ENCODE measurements around the gene KRTAP10-11.
"Not testable (repeated sequence)": the region's sequence is repeated elsewhere in the genome, so short reads cannot be mapped to it uniquely, and the experiment has no call there.

KRTAP10-11 gene

GRCh38 chr21:44684077-44684476, 37.9 kb downstream of the KRTAP10-11 start:
- no peak overlapping the region for H3K4me2 ChIP-seq (ENCODE audit: low read length)
- TF ChIP-seq EZH2 (IDR thresholded peaks at IDR 0.05; ENCODE audit: borderline replicate concordance, low read length) (no peak), CTCF (IDR thresholded peaks at IDR 0.05; ENCODE audit: low read length) (no peak)
- H3K27me3 ChIP-seq (ENCODE audit: insufficient read depth, low read length), result peaks cover 3% of the 10 kb centered on the region; the same call in 1 of the 2 replicates
- H3K4me1 ChIP-seq (ENCODE audit: insufficient read depth, low read length, severe bottlenecking), result no peaks in the 10 kb centered on the region
- no peak overlapping the region for H3K9ac ChIP-seq (ENCODE audit: low read length)
- H3K9me3 ChIP-seq (ENCODE audit: low read length), result no peaks in the 10 kb centered on the region
- H3F3A ChIP-seq (ENCODE audit: insufficient read depth, low read length), result no peaks in the 10 kb centered on the region
- no peak overlapping the region for H2AFZ ChIP-seq (ENCODE audit: low read length)
- H3K79me2 ChIP-seq (ENCODE audit: insufficient read depth, low read length), result no peaks in the 10 kb centered on the region
- no peak overlapping the region for H3K4me3 ChIP-seq (ENCODE audit: low read depth, low read length, poor library complexity, severe bottlenecking)
- no peak overlapping the region for H3K27ac ChIP-seq (ENCODE audit: low read depth, low read length, poor library complexity, severe bottlenecking)
- no peaks in the 10 kb centered on the region for H4K20me1 ChIP-seq (ENCODE audit: insufficient read depth, low read length)
- no peaks in the 10 kb centered on the region for H3K36me3 ChIP-seq (ENCODE audit: insufficient read depth, low read length)
- no peaks in the 10 kb centered on the region for H3K9me2 ChIP-seq (ENCODE audit: low read depth, low read length)

- no peaks in the 10 kb centered on the region for H3K4me1 ChIP-seq (ENCODE audit: insufficient read depth, low read length, severe bottlenecking)
- TF ChIP-seq CTCF (IDR thresholded peaks at IDR 0.05; ENCODE audit: low read length) (no peak), EZH2 (IDR thresholded peaks at IDR 0.05; ENCODE audit: borderline replicate concordance, low read length) (no peak)
- no peaks in the 10 kb centered on the region for H4K20me1 ChIP-seq (ENCODE audit: insufficient read depth, low read length)
- no peak overlapping the region for H3K4me2 ChIP-seq (ENCODE audit: low read length)
- no peak overlapping the region for H3K27ac ChIP-seq (ENCODE audit: low read depth, low read length, poor library complexity, severe bottlenecking)
- H3K9me3 ChIP-seq (ENCODE audit: low read length), result no peaks in the 10 kb centered on the region
- H2AFZ ChIP-seq (ENCODE audit: low read length), result no peak overlapping the region
- H3K36me3 ChIP-seq (ENCODE audit: insufficient read depth, low read length), result no peaks in the 10 kb centered on the region
- no peaks in the 10 kb centered on the region for H3K79me2 ChIP-seq (ENCODE audit: insufficient read depth, low read length)
- H3F3A ChIP-seq (ENCODE audit: insufficient read depth, low read length), result no peaks in the 10 kb centered on the region
- no peak overlapping the region for H3K4me3 ChIP-seq (ENCODE audit: low read depth, low read length, poor library complexity, severe bottlenecking)
- no peaks in the 10 kb centered on the region for H3K9me2 ChIP-seq (ENCODE audit: low read depth, low read length)
- H3K9ac ChIP-seq (ENCODE audit: low read length), result no peak overlapping the region
- H3K27me3 ChIP-seq (ENCODE audit: insufficient read depth, low read length), result peaks cover 3% of the 10 kb centered on the region; the same call in 1 of the 2 replicates
These were observed 38.3 kb downstream of the KRTAP10-11 start for GRCh38 chr21:44684483-44684882.

- H3K4me1 ChIP-seq (ENCODE audit: insufficient read depth, low read length, severe bottlenecking); H3K4me2 ChIP-seq (ENCODE audit: low read length); H3K27me3 ChIP-seq (ENCODE audit: insufficient read depth, low read length); H4K20me1 ChIP-seq (ENCODE audit: insufficient read depth, low read length); H3K79me2 ChIP-seq (ENCODE audit: insufficient read depth, low read length); H3K36me3 ChIP-seq (ENCODE audit: insufficient read depth, low read length); H3F3A ChIP-seq (ENCODE audit: insufficient read depth, low read length); H2AFZ ChIP-seq (ENCODE audit: low read length); H3K9me2 ChIP-seq (ENCODE audit: low read depth, low read length); H3K27ac ChIP-seq (ENCODE audit: low read depth, low read length, poor library complexity, severe bottlenecking); H3K9ac ChIP-seq (ENCODE audit: low read length); H3K4me3 ChIP-seq (ENCODE audit: low read depth, low read length, poor library complexity, severe bottlenecking); H3K9me3 ChIP-seq (ENCODE audit: low read length): not testable (repeated sequence)
These were observed 38.8 kb downstream of the KRTAP10-11 start for GRCh38 chr21:44685050-44685449.

- Histone ChIP-seq H3F3A (ENCODE audit: insufficient read depth, low read length) (no peaks in the 10 kb centered on the region), H3K9ac (ENCODE audit: low read length) (no peak overlapping the region), H3K79me2 (ENCODE audit: insufficient read depth, low read length) (no peaks in the 10 kb centered on the region)
These were observed 40.0 kb downstream of the KRTAP10-11 start for GRCh38 chr21:44686000-44686781.

More at GRCh38 chr21:44686000-44686781, 40.0 kb downstream of the KRTAP10-11 start:
- no peaks in the 10 kb centered on the region for H3K9me3 ChIP-seq (ENCODE audit: low read length)
- H3K4me1 ChIP-seq (ENCODE audit: insufficient read depth, low read length, severe bottlenecking), result no peaks in the 10 kb centered on the region
- H3K9me2 ChIP-seq (ENCODE audit: low read depth, low read length), result no peaks in the 10 kb centered on the region
- H3K36me3 ChIP-seq (ENCODE audit: insufficient read depth, low read length), result no peaks in the 10 kb centered on the region
- H3K4me2 ChIP-seq (ENCODE audit: low read length), result no peak overlapping the region
- TF ChIP-seq EZH2 (IDR thresholded peaks at IDR 0.05; ENCODE audit: borderline replicate concordance, low read length) (no peak), CTCF (IDR thresholded peaks at IDR 0.05; ENCODE audit: low read length) (no peak)
- H4K20me1 ChIP-seq (ENCODE audit: insufficient read depth, low read length), result no peaks in the 10 kb centered on the region
- peaks cover 8% of the 10 kb centered on the region; the same call in 1 of the 2 replicates for H3K27me3 ChIP-seq (ENCODE audit: insufficient read depth, low read length)
- no peak overlapping the region for H3K4me3 ChIP-seq (ENCODE audit: low read depth, low read length, poor library complexity, severe bottlenecking)
- H2AFZ ChIP-seq (ENCODE audit: low read length), result no peak overlapping the region
- no peak overlapping the region for H3K27ac ChIP-seq (ENCODE audit: low read depth, low read length, poor library complexity, severe bottlenecking)

Data from OCI-LY1 (cell line).